Fibroblast of villous mesenchyme (primary cell): Measurements from ENCODE around the gene EXOSC5. TPM values are rescaled to one million over a fixed set of nuclear protein-coding genes. Genes with fewer than 3 reads are reported as not detected.
A peak's percentile ranks its signal among the peaks of the same experiment; 100 is the strongest.
"Not testable (repeated sequence)": the region's sequence is repeated elsewhere in the genome, so short reads cannot be mapped to it uniquely, and the experiment has no call there.

Experiments used
- DNase-seq: peaks from one replicate; pipeline ENCODE4 v3.0.0-alpha.2; 2010; ENCODE audit warnings: low read depth
- H3K4me3 ChIP-seq: 2 replicates; pipeline ENCODE4 v1.5.1; 2011; ENCODE audit warnings: low read depth, mild to moderate bottlenecking, low read length
- total RNA-seq: library from RNA; depleted of rRNA; stranded (reverse); fragments of >200 nt; gene quantifications from 2 replicates; pipeline ENCODE4 v1.2.3, GENCODE V29; 2012
- TF ChIP-seq, protein P1 (sequence below): IDR thresholded peaks from 2 replicates; pipeline ENCODE4 v1.5.1; 2012; ENCODE audit warnings: low read depth, mild to moderate bottlenecking, low read length; ENCODE audit not compliant: insufficient read depth

EXOSC5 gene
- total RNA-seq, 1 donor, result 12.5 TPM

DNA sequence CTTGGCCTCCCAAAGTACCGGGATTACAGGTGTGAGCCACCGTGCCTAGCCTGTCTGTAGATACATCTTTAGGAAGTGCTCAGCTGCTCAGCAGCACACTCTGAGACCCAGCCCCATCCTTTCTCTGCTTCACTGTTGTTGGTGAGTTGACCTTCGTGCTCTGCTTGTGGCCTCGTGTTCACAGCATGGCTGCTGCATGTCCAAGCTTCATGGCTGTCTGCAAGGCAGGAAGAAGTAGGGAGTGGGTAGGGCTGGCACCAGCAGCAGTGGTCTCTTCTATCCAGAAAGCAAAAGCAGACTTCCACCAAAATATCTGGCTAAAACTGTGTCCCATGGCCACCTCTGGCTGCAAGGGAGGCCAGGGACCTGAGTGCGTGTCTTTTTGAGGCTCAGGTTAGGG lies 15.8 kb upstream of the EXOSC5 start:
- no peak for DNase-seq
- TF ChIP-seq, protein P1, sequence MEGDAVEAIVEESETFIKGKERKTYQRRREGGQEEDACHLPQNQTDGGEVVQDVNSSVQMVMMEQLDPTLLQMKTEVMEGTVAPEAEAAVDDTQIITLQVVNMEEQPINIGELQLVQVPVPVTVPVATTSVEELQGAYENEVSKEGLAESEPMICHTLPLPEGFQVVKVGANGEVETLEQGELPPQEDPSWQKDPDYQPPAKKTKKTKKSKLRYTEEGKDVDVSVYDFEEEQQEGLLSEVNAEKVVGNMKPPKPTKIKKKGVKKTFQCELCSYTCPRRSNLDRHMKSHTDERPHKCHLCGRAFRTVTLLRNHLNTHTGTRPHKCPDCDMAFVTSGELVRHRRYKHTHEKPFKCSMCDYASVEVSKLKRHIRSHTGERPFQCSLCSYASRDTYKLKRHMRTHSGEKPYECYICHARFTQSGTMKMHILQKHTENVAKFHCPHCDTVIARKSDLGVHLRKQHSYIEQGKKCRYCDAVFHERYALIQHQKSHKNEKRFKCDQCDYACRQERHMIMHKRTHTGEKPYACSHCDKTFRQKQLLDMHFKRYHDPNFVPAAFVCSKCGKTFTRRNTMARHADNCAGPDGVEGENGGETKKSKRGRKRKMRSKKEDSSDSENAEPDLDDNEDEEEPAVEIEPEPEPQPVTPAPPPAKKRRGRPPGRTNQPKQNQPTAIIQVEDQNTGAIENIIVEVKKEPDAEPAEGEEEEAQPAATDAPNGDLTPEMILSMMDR, result no peak
- no peak overlapping the region for H3K4me3 ChIP-seq

DNA sequence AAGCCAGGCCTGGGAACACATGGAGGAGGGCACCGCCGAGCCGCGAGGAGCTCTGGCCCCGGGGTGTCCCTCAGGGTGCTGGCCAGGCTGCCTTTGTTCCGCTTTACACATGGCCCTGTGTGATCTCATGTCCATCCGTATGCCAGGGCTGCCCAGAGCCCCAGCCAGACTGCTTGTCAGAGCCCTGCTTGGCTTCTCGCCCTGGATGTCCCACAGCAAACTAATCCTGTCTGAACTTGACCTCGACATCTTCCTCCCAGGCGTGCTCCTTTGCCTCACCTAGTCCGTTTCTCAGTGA lies 14.8 kb upstream of the EXOSC5 start:
- DNase-seq, result no peak

DNA sequence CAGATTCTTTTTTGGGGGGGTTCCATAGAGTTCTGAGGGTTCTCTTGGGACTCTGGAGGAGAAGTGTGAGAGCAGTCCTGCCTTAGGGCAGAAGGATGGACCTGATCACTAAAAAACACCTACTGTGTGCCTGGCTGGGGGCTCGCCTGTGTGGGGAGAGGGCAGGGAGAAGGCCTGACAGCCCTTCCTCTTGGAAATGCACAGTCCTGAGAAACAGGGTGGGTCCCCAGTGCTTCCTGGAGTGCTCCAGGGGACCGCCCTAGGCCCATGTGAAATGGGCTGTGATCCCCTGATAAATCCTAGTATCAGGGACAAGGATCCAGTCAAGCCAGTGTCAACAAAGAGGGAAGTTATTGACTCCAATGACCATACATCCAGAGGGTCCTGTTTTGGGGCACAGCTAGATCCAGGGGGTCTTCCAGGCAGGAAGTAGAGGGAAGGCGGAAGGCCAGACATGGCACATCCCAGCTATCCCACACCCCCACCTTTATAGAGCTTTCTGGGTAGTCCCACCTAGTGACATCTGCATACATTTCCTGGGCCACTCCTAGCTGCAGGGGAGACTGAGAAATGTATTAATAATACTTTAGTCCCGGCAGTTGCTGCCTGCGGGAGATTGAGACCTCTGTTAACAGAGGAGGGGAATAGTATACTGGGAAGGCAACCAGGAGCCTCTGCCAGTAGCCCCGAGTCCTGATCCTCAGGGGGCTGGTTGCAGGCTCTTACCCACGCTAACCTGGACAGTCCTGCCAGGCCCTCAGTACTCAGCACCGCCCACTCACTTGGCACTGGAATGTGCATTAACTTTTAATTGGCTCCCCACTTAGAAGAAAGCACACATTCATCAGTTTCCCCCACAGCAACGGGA lies 14.2 kb upstream of the EXOSC5 start:
- H3K4me3 ChIP-seq, result no peak overlapping the region
- TF ChIP-seq, protein P1, result no peak
- no peak for DNase-seq

More for the DNA sequence above, 14.8 kb upstream of the EXOSC5 start:
- TF ChIP-seq, protein P1, result no peak
- H3K4me3 ChIP-seq, result no peak overlapping the region

DNA sequence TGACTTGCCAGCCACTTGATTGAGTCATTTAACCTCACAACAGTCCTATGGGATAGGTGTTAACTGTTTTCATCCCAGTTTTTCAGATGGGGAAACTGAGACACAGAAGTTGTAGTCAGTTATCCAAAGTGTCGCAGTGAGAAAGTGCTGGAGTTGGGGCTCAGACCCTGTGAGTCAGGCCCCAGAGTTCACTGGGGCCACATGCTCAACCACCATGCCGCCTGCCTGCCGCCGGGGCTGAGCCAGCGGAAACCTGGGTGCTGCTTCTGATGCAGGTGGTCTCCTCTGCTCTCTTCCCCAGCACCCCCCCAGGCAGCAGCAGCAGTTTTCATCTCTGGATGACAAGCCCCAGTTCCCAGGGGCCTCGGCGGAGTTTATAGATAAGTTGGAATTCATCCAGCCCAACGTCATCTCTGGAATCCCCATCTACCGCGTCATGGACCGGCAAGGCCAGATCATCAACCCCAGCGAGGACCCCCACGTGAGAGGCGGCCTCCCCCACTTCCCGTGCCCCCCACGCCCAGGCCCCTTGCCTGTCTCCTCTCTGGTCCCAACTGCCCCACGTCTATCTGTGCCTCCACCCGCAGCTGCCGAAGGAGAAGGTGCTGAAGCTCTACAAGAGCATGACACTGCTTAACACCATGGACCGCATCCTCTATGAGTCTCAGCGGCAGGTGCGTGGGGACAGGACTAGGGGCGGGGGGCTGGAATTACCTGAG lies 13.3 kb upstream of the EXOSC5 start:
- no peak for DNase-seq

DNA sequence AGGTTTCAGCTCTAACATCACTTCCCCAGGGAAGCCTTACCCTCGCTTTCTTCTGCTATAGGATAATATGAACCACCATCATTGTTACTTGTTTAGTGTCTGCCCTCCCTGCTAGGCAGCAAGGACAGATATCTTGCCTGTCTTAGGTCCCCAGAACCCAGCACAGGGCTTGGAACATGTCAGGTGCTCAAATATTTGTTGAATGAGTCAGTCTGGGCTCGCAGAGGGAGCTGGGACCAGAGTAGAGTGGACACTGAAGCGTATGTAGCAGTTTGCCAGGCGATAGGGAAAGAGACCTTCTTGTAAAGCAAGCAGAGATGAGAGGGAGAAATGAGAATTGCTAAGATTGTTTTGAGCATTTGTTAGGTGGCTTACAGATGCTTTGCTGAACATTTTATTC lies 12.1 kb upstream of the EXOSC5 start:
- TF ChIP-seq, protein P1, result no peak
- no peak overlapping the region for H3K4me3 ChIP-seq
- DNase-seq, result peak; percentile 50

More for the DNA sequence above, 13.3 kb upstream of the EXOSC5 start:
- H3K4me3 ChIP-seq, result no peak overlapping the region
- TF ChIP-seq, protein P1, result no peak

DNA sequence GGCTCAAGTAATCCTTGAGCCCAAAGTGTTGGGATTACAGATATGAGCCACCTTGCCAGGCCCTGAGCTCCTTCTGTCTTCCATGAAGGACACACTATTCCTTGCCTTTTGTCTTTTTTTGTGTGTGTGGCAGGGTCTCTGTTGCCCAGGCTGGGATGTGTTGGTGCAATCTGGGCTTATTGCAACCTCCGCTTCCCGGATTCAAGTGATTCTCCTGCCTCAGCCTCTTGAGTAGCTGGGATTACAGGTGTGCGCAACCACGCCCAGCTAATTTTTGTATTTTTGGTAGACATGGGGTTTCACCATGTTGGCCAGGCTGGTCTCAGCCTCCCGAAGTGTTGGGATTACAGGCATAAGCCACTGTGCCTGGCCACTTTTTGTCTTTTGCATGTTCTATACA lies 11.7 kb upstream of the EXOSC5 start:
- not testable (repeated sequence) for DNase-seq, H3K4me3 ChIP-seq

DNA sequence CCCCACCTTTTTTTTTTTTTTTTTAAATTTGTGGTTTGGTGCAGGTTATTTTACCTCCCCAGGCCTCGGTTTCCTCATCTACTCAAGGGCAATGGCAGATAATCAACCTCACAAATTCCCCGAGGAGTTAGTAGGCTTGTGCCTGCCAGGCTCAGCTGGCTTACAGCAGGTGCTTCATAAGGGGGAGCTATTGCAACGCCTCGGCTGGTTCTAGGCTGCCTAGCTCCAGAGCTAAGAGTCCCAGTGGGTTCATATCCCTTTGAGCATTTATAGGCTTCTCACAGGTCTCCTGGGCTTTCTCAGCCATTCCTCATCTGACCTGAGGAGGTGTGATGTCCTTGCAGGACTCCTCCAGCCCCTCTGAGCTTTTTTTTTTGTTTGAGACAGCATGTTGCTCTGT lies 11.1 kb upstream of the EXOSC5 start:
- DNase-seq, result no peak

More for the DNA sequence above, 11.1 kb upstream of the EXOSC5 start:
- no peak overlapping the region for H3K4me3 ChIP-seq
- TF ChIP-seq, protein P1, result no peak
